PC-9 (cell line): ENCODE results near the gene TBX2. TPM values are rescaled to one million over a fixed set of nuclear protein-coding genes. Genes with fewer than 3 reads are reported as not detected.

Source experiments
- BruUV-seq: library from RNA; stranded (reverse); fragments of 400-500 nt; replicated peaks from 2 replicates; lab custom pipeline; 2021; lab: Mats Ljungman, UMichigan
- CTCF ChIA-PET: fragments of 300-600 bp; sonication (Branson Sonifier 250); formaldehyde crosslinking; loops from one replicate; lab custom pipeline; 2022; ENCODE audit warnings: antibody characterized with exemption; lab: Charles Lee
- POLR2A ChIA-PET: fragments of 300-600 bp; sonication (Branson Sonifier 250); formaldehyde crosslinking; loops from one replicate; lab custom pipeline; 2022; ENCODE audit warnings: antibody characterized with exemption; ENCODE audit not compliant: unreplicated experiment; lab: Charles Lee
- DNase-seq, 2 experiments: peaks; one replicate each; pipeline versions ENCODE4 v3.0.0 to v3.0.0-alpha.2; 2015 to 2022; ENCODE audit warnings: mixed read lengths in 1 of 2
- H2AFZ ChIP-seq: fragments of 200-600 bp; sonication (generic); 2 replicates; pipeline ENCODE4 v1.8.1; 2017; ENCODE audit warnings: antibody characterized with exemption
- H3F3A ChIP-seq: fragments of 200-600 bp; sonication (generic); 2 replicates; pipeline ENCODE4 v1.8.1; 2017; ENCODE audit warnings: antibody characterized with exemption, mild to moderate bottlenecking, low read depth; ENCODE audit not compliant: insufficient read depth
- H3K27ac ChIP-seq: fragments of 200-600 bp; sonication (generic); 2 replicates; pipeline ENCODE4 v1.6.1; 2016; ENCODE audit warnings: mixed run types
- H3K27me3 ChIP-seq: fragments of 200-600 bp; sonication (generic); 2 replicates; pipeline ENCODE4 v1.6.1; 2016; ENCODE audit warnings: low read depth, mixed run types; ENCODE audit not compliant: insufficient read depth
- H3K36me3 ChIP-seq: fragments of 200-600 bp; sonication (generic); 2 replicates; pipeline ENCODE4 v1.6.1; 2016; ENCODE audit warnings: low read depth, mixed run types
- H3K4me1 ChIP-seq: fragments of 200-600 bp; sonication (generic); replicated peaks from 2 replicates; pipeline ENCODE4 v1.6.1; 2016; ENCODE audit warnings: mixed run types; ENCODE audit not compliant: insufficient read depth
- H3K4me2 ChIP-seq: fragments of 200-600 bp; sonication (generic); 2 replicates; pipeline ENCODE4 v1.6.1; 2017; ENCODE audit warnings: mixed run types
- H3K4me3 ChIP-seq: fragments of 200-600 bp; sonication (generic); 2 replicates; pipeline ENCODE4 v1.6.1; 2016; ENCODE audit warnings: mixed run types
- H3K79me2 ChIP-seq: fragments of 200-600 bp; sonication (generic); 2 replicates; pipeline ENCODE4 v1.6.1; 2017; ENCODE audit warnings: low read depth, mixed run types
- H3K9me2 ChIP-seq: fragments of 200-600 bp; sonication (generic); 2 replicates; pipeline ENCODE4 v1.8.1; 2017; ENCODE audit warnings: mild to moderate bottlenecking; ENCODE audit not compliant: insufficient read depth
- H3K9me3 ChIP-seq: fragments of 200-600 bp; sonication (generic); 2 replicates; pipeline ENCODE4 v1.8.1; 2016; ENCODE audit warnings: low read depth; ENCODE audit not compliant: insufficient read depth
- H4K20me1 ChIP-seq: fragments of 200-600 bp; sonication (generic); 2 replicates; pipeline ENCODE4 v1.8.1; 2017; ENCODE audit not compliant: insufficient read depth
- EZH2 ChIP-seq: fragments of 200-600 bp; sonication (generic); IDR thresholded peaks from 2 replicates; pipeline ENCODE4 v1.8.0; 2017; ENCODE audit warnings: antibody characterized with exemption, low read depth
- intact Hi-C: fragments of 100-400 bp; cut with micrococcal nuclease; formaldehyde crosslinking; loops from one replicate; pipeline ENCODE4 v1.10.0; 2022; ENCODE audit not compliant: unreplicated experiment
- total RNA-seq: library from RNA; stranded (reverse); gene quantifications from 2 replicates; pipeline ENCODE4 v1.2.3, GENCODE V29; 2021
- TF ChIP-seq, protein P1 (sequence below): fragments of 200-600 bp; sonication (generic); conservative IDR thresholded peaks from 2 replicates; pipeline ENCODE4 v1.6.1; 2017; ENCODE audit warnings: mixed run types, antibody characterized with exemption, mild to moderate bottlenecking, moderate library complexity

TBX2 gene
- total RNA-seq, 1 experiment from 2014 or later = 0.44 TPM

- ChIA-PET CTCF (no interaction called here), POLR2A (no interaction called here)
- no peaks in the 10 kb centered on the region for H3K36me3 ChIP-seq
- no peak for DNase-seq
- H3K27me3 ChIP-seq = no peaks in the 10 kb centered on the region
- no peak overlapping the region for H2AFZ ChIP-seq
- no peaks in the 10 kb centered on the region for H4K20me1 ChIP-seq
- intact Hi-C loops = no loop called here
- H3K4me2 ChIP-seq = no peak overlapping the region
- no peaks in the 10 kb centered on the region for H3K79me2 ChIP-seq
- no peaks in the 10 kb centered on the region for H3K9me3 ChIP-seq
- 0 out of 2 replicates have a peak, but pooled peaks cover 6% of the 10 kb centered on the region for H3K4me1 ChIP-seq
- H3K9me2 ChIP-seq = no peaks in the 10 kb centered on the region
- H3K27ac ChIP-seq = no peak overlapping the region
- no peak for TF ChIP-seq EZH2
- TF ChIP-seq, protein P1, sequence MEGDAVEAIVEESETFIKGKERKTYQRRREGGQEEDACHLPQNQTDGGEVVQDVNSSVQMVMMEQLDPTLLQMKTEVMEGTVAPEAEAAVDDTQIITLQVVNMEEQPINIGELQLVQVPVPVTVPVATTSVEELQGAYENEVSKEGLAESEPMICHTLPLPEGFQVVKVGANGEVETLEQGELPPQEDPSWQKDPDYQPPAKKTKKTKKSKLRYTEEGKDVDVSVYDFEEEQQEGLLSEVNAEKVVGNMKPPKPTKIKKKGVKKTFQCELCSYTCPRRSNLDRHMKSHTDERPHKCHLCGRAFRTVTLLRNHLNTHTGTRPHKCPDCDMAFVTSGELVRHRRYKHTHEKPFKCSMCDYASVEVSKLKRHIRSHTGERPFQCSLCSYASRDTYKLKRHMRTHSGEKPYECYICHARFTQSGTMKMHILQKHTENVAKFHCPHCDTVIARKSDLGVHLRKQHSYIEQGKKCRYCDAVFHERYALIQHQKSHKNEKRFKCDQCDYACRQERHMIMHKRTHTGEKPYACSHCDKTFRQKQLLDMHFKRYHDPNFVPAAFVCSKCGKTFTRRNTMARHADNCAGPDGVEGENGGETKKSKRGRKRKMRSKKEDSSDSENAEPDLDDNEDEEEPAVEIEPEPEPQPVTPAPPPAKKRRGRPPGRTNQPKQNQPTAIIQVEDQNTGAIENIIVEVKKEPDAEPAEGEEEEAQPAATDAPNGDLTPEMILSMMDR = no peak
- H3F3A ChIP-seq = peaks cover 6% of the 10 kb centered on the region; the same call in 1 of the 2 replicates
- H3K4me3 ChIP-seq = no peak overlapping the region
- BruUV-seq = no TSS peak
Measured at GRCh38 chr17:61395409-61395982, 4.1 kb upstream of the TBX2 start.

DNA sequence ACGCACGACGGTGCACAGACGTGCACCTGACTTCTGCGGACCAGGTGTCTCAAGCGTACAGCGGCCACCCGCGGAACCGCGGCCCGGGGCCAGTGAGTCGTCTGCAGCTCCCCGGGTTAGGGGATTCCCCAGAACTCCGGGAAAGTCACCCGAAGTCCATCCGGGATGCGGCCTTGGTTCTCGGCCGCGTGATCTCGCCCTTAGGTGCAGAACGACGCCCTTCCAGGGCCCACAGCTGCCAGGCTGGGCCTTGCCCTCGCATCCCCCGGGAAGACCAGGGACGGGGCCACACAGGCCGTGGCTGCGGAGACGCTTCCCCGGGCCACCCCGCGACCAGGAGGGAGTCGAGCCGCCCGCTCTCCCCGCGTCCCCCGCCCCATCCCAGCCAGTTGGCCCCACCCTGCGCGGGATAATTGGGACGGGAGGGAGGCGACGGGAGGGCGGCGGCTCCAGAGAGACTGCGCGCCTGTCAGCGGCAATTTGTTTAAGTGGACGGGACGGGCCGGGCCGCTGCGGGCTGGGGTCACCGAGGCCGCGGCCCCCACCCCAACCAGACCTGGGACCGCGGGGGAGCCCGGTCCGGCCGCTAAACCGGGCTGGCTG, 3.6 kb upstream of the TBX2 start:
- no peaks in the 10 kb centered on the region for H4K20me1 ChIP-seq
- no peaks in the 10 kb centered on the region for H3K79me2 ChIP-seq
- no peaks in the 10 kb centered on the region for H3K27me3 ChIP-seq
- H3K27ac ChIP-seq = no peak overlapping the region
- no TSS peak for BruUV-seq
- CTCF ChIA-PET = no interaction called here
- intact Hi-C loops = no loop called here
- H3K9me2 ChIP-seq = no peaks in the 10 kb centered on the region
- H2AFZ ChIP-seq = no peak overlapping the region
- no peak overlapping the region for H3K4me3 ChIP-seq
- no peaks in the 10 kb centered on the region for H3K9me3 ChIP-seq
- H3K4me2 ChIP-seq = no peak overlapping the region
- no peaks in the 10 kb centered on the region for H3K36me3 ChIP-seq
- no peak for DNase-seq
- H3F3A ChIP-seq = peaks cover 6% of the 10 kb centered on the region; the same call in 1 of the 2 replicates
- POLR2A ChIA-PET = no interaction called here
- TF ChIP-seq, protein P1 = no peak
- TF ChIP-seq EZH2 = no peak
- peaks cover 6% of the 10 kb centered on the region; the same call in 1 of the 2 replicates for H3K4me1 ChIP-seq

- no peaks in the 10 kb centered on the region for H3K9me3 ChIP-seq
- no peak for DNase-seq
- intact Hi-C loops = no loop called here
- CTCF ChIA-PET = no interaction called here
- POLR2A ChIA-PET = no interaction called here
- H3K4me2 ChIP-seq = no peak overlapping the region
- no peak overlapping the region for H3K4me3 ChIP-seq
- H3K27ac ChIP-seq = no peak overlapping the region
- peaks cover 6% of the 10 kb centered on the region; the same call in 1 of the 2 replicates for H3K4me1 ChIP-seq
- no peak overlapping the region for H2AFZ ChIP-seq
- TF ChIP-seq, protein P1 = no peak
- no peak for TF ChIP-seq EZH2
- peaks cover 6% of the 10 kb centered on the region; the same call in 1 of the 2 replicates for H3F3A ChIP-seq
- BruUV-seq = no TSS peak
- H3K79me2 ChIP-seq = no peaks in the 10 kb centered on the region
- H4K20me1 ChIP-seq = no peaks in the 10 kb centered on the region
- no peaks in the 10 kb centered on the region for H3K27me3 ChIP-seq
- H3K36me3 ChIP-seq = no peaks in the 10 kb centered on the region
- H3K9me2 ChIP-seq = no peaks in the 10 kb centered on the region
Measured at GRCh38 chr17:61396586-61397085, 3.0 kb upstream of the TBX2 start.
